Sigmoid colon (tissue), 7 donors: ENCODE results near the gene PCLO. TPM values are rescaled to one million over a fixed set of nuclear protein-coding genes. Genes with fewer than 3 reads are reported as not detected.

ENCODE experiments used
- DNase-seq: peaks from one replicate; pipeline ENCODE4 v3.0.0-alpha.2; 2019
- H3K27ac ChIP-seq, 4 donors: fragments of 200-600 bp; sonication (generic); one replicate each; pipeline ENCODE4 v1.5.1; 2016 to 2019; ENCODE audit warnings: mild to moderate bottlenecking in 1 of 4
- H3K27me3 ChIP-seq, 3 donors: fragments of 200-600 bp; sonication (generic); one replicate each; pipeline ENCODE4 v1.5.1; 2019; ENCODE audit warnings: mild to moderate bottlenecking in 1 of 3
- H3K36me3 ChIP-seq, 4 donors: fragments of 200-600 bp; sonication (generic); one replicate each; pipeline ENCODE4 v1.5.1; 2016 to 2019
- H3K4me1 ChIP-seq, 4 donors: fragments of 200-600 bp; sonication (generic); one replicate each; pipeline ENCODE4 v1.5.1; 2017 to 2019
- H3K4me3 ChIP-seq, 4 donors: fragments of 200-600 bp; sonication (generic); one replicate each; pipeline ENCODE4 v1.5.1; 2017 to 2019; ENCODE audit warnings: mild to moderate bottlenecking in 2 of 4, moderate library complexity in 1 of 4
- H3K9me3 ChIP-seq, 4 donors: fragments of 200-600 bp in 3 of 4; sonication (generic) in 3 of 4; one replicate each; pipeline versions ENCODE4 v1.5.1 to v1.6.1; 2013 to 2019
- EP300 ChIP-seq, 4 donors: sonication (generic); formaldehyde crosslinking; IDR thresholded peaks; one replicate each; pipeline ENCODE4 v1.6.1; 2017; ENCODE audit warnings: antibody characterized with exemption in 4 of 4
- POLR2A ChIP-seq, 2 donors: fragments of 450-650 bp; IDR thresholded peaks; one replicate each; pipeline ENCODE4 v1.6.1; 2016; ENCODE audit warnings: antibody characterized with exemption in 2 of 2, mild to moderate bottlenecking in 2 of 2, moderate library complexity in 2 of 2
- POLR2AphosphoS5 ChIP-seq, 4 donors: sonication (generic); formaldehyde crosslinking; IDR thresholded peaks; one replicate each; pipeline ENCODE4 v1.6.1; 2017; ENCODE audit warnings: antibody characterized with exemption in 4 of 4
- WGBS, 2 donors: extraction: QIAGEN DNeasy Blood & Tissue Kit; methylation state at CpG; one replicate each; pipeline ENCODE4 v1.1.7; 2013; 5-methylcytosine and 5-hydroxymethylcytosine counted together
- intact Hi-C: fragments of 100-400 bp; cut with DNase I; formaldehyde crosslinking; loops from one replicate; pipeline ENCODE4 v1.15.1; 2023
- polyA plus RNA-seq, 3 donors: library from polyadenylated mRNA; stranded (reverse); fragments of 200-250 nt; gene quantifications; one replicate each; pipeline ENCODE4 v1.2.3, GENCODE V29; 2013
- total RNA-seq, 4 donors: library from RNA; depleted of rRNA; stranded (reverse); fragments of >200 nt; gene quantifications; one replicate each; pipeline ENCODE4 v1.1.0, GENCODE V29; 2016
- TF ChIP-seq, protein P1 (sequence below), 4 experiments: fragments of 450-650 bp in 3 of 4; fragments of 200-600 bp in 1 of 4; IDR thresholded peaks; one replicate each; pipeline ENCODE4 v1.5.1; 2016 to 2019; ENCODE audit warnings: antibody characterized with exemption in 4 of 4, mild to moderate bottlenecking in 3 of 4, moderate library complexity in 2 of 4
- donor health status: healthy with polysubstance abuse.
- donor health status: Bipolar disorder and iron deficiency.
- donor health status: healthy.

PCLO gene
- total and polyA plus RNA-seq, 7 donors, result 1.4 to 6.1 (median 2.8) TPM

DNA sequence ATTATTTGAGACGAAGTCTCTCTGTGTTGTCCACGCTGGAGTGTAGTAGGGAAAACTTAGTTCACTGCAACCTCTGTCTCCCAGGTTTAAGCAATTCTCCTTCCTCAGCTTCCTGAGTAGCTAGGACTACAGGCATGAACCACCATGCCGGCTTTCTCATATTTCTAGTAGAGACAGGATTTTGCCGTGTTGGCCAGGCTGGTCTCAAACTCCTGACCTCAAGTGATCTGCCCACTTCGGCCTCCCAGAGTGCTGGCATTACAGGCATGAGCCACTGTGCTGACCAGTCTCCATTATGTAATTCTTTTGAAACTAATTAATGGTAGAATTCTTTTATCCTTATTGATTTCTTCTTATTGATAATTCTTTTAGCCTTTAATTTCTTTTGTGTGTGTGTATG lies 32.5 kb downstream of the PCLO start:
- Histone ChIP-seq H3K4me1 (no peaks in the 10 kb centered on the region), H3K27ac (no peak overlapping the region), H3K27me3 (no peaks in the 10 kb centered on the region), H3K9me3 (no peaks in the 10 kb centered on the region), H3K36me3 (no peaks in the 10 kb centered on the region), H3K4me3 (no peak overlapping the region)
- 92 to 96% methylated on average over 5 of the region's 5 CpGs for WGBS, 2 donors
- TF ChIP-seq EP300 (IDR thresholded peaks at IDR 0.05), result no peak
- intact Hi-C loops, result no loop called here
- no peak for DNase-seq

DNA sequence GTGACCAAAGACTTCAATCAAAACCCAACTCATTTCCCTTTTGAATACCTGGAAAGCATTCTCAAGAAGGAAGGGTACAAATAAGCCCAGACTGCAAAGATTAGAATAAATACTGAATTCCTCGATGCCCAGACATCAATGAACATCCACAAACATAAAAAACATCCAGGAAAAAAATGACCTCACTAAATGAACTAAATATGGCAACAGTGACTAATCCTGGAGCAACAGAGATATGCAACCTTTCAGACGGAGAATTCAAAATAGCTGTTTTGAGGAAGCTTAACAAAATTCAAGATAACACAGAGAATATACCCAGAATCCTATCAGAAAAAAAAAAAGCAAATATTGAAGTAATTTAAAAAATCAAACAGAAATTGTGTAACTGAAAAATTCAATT lies 43.2 kb downstream of the PCLO start:
- intact Hi-C loops, result no loop called here
- TF ChIP-seq EP300 (IDR thresholded peaks at IDR 0.05) (no peak), POLR2AphosphoS5 (IDR thresholded peaks at IDR 0.05) (no peak), POLR2A (IDR thresholded peaks at IDR 0.05) (no peak)
- TF ChIP-seq, protein P1, sequence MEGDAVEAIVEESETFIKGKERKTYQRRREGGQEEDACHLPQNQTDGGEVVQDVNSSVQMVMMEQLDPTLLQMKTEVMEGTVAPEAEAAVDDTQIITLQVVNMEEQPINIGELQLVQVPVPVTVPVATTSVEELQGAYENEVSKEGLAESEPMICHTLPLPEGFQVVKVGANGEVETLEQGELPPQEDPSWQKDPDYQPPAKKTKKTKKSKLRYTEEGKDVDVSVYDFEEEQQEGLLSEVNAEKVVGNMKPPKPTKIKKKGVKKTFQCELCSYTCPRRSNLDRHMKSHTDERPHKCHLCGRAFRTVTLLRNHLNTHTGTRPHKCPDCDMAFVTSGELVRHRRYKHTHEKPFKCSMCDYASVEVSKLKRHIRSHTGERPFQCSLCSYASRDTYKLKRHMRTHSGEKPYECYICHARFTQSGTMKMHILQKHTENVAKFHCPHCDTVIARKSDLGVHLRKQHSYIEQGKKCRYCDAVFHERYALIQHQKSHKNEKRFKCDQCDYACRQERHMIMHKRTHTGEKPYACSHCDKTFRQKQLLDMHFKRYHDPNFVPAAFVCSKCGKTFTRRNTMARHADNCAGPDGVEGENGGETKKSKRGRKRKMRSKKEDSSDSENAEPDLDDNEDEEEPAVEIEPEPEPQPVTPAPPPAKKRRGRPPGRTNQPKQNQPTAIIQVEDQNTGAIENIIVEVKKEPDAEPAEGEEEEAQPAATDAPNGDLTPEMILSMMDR (IDR thresholded peaks at IDR 0.05), result no peak
- Histone ChIP-seq H3K27me3 (no peaks in the 10 kb centered on the region), H3K4me3 (no peak overlapping the region), H3K27ac (no peak overlapping the region), H3K9me3 (peaks cover 0 to 6% (median 2%) of the 10 kb centered on the region in 4 donors), H3K36me3 (no peaks in the 10 kb centered on the region), H3K4me1 (no peaks in the 10 kb centered on the region)
- DNase-seq, result no peak
- WGBS, 2 donors, result 70 to 80% methylated on average over 2 of the region's 2 CpGs

DNA sequence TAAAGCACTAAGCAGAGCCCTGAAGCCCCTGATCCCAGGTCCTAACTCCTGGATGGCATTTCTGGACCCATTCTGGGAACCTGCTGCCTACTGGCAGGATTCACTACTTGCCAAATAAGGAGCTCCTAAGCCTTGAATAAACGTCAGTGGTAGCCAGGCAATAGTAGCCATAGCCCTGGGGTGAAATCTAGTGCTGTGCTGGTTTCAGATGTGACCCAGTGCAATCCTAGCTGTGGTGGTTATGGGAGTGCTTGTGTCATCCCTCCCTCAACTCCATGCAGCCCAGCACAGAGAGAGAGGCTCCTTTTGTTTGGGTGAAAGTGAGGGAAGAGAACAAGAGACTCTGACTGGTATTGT lies 43.7 kb downstream of the PCLO start:
- peaks cover 0 to 4% (median 2%) of the 10 kb centered on the region in 4 donors for H3K9me3 ChIP-seq
- no peaks in the 10 kb centered on the region for H3K27me3 ChIP-seq
- H3K27ac ChIP-seq, result no peak overlapping the region
- intact Hi-C loops, result no loop called here
- H3K4me1 ChIP-seq, result no peaks in the 10 kb centered on the region
- no peaks in the 10 kb centered on the region for H3K36me3 ChIP-seq
- DNase-seq, result no peak
- no peak for TF ChIP-seq POLR2A (IDR thresholded peaks at IDR 0.05)
- TF ChIP-seq POLR2AphosphoS5 (IDR thresholded peaks at IDR 0.05), result no peak
- TF ChIP-seq EP300 (IDR thresholded peaks at IDR 0.05), result no peak
- TF ChIP-seq, protein P1 (IDR thresholded peaks at IDR 0.05), result no peak
- 43% methylated on average over 1 of the region's 1 CpG for WGBS, 2 donors
- H3K4me3 ChIP-seq, result no peak overlapping the region

DNA sequence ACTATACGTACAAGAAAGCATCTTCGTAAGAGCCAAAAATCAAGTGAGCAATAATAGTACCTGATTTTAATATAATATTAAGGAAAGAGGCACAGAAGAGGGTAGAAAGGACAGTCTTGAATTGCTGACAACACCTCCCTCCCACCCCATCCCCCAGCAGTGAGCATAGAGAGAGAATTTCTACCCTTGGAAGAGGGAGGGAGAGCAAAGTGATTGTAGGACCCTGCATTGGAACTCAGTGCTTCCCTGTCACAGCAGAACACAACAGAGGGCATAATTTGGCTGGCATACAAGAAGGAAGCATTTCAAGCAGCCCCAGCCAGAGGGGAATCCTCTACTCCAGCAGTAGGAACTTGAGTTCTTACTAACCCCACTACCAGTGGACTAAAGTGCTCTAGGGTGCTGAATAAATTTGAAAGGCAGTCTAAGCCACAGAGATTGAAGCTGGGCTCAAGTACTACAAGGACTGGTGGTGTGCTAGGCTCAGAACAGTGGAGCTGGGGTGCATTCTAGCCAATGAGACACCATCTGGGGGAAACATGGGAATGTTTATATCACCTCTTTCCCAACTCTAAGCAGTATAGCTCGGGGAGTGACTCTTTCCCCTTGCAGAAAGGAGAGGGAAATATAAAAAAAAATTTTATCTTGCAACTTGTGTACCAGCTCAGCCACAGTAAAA lies 44.2 kb downstream of the PCLO start:
- peaks cover 0 to 4% (median 2%) of the 10 kb centered on the region in 4 donors for H3K9me3 ChIP-seq
- H3K36me3 ChIP-seq, result no peaks in the 10 kb centered on the region
- H3K27ac ChIP-seq, result no peak overlapping the region
- WGBS, 2 donors, result 87 to 89% methylated on average over 3 of the region's 3 CpGs
- intact Hi-C loops, result no loop called here
- no peaks in the 10 kb centered on the region for H3K27me3 ChIP-seq
- TF ChIP-seq POLR2A (IDR thresholded peaks at IDR 0.05) (no peak), EP300 (IDR thresholded peaks at IDR 0.05) (no peak), POLR2AphosphoS5 (IDR thresholded peaks at IDR 0.05) (no peak)
- TF ChIP-seq, protein P1 (IDR thresholded peaks at IDR 0.05), result no peak
- no peaks in the 10 kb centered on the region for H3K4me1 ChIP-seq
- no peak overlapping the region for H3K4me3 ChIP-seq
- no peak for DNase-seq

DNA sequence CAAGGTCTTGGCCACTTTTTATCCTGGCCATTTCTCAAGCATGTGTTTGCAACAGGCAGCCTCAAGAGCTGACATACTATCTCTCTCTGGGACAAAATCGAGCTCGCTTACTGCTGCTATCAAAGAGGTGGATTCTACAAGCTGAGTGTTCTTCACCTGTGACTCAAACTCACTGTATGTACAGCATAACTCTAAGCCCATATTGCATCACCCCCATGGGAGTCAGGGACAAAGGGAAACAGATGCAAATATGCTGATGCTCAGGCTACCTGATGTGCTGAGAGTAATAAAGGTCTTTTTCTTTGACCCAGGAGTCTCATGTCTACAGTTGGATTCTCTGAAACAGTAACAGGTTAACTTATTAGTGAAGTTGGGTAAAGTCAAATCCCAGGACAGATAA lies 45.2 kb downstream of the PCLO start:
- TF ChIP-seq, protein P1 (IDR thresholded peaks at IDR 0.05), result no peak
- TF ChIP-seq EP300 (IDR thresholded peaks at IDR 0.05), result no peak
- TF ChIP-seq POLR2AphosphoS5 (IDR thresholded peaks at IDR 0.05), result no peak
- TF ChIP-seq POLR2A (IDR thresholded peaks at IDR 0.05), result no peak
- Histone ChIP-seq H3K4me1 (no peaks in the 10 kb centered on the region), H3K9me3 (peaks cover 0 to 2% (median 0%) of the 10 kb centered on the region in 4 donors), H3K36me3 (no peaks in the 10 kb centered on the region), H3K4me3 (no peak overlapping the region), H3K27ac (no peak overlapping the region), H3K27me3 (no peaks in the 10 kb centered on the region)
- no peak for DNase-seq
- intact Hi-C loops, result no loop called here
- 93 to 96% methylated on average over 2 of the region's 2 CpGs for WGBS, 2 donors
